ENCODE measurements around the gene NOTCH2NLA.
"Not testable (repeated sequence)": the region's sequence is repeated elsewhere in the genome, so short reads cannot be mapped to it uniquely, and the experiment has no call there.

Gene NOTCH2NLA

DNA sequence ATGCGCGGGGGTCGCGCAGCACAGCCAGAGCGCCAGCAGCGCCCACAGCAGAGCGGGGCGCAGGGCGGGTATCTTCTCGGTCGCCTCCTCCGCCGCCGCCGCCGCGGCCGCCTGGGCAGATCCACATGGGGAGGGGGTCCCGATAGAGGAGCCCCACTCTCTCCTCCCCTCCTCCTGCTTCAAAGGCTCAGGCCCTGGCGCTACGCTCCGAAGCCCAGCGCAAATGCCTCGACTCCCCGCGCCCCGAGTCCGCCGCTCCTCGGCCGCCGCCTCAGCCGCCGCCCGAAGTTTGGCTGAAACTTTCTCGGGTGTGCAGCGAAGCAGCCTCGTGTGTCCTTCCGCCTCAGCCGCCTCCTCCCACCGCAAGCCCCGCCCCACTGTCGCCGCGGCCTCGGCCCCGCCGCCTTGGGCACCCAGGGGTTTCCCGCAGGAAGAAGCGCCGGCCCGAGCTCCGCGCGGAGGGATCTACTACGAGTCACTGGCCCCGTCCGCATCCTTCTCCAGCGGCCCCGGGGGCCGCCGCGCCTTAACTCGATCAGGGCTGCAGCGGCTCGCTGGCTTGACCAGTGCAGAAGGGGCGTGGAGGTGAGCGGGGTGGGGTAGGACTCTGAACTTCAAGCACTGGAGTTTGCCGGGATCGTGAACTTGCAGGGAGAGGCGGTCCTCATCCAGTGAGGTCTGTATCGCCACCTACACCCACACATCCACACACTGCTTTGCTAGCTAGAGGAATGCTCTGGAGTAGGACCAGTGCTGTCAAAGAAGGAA, at the start of gene NOTCH2NLA:
TSS of gene NOTCH2NLA (minus strand) at position 312 of the 768 bp plus-strand sequence. CDS start 39,684 bp downstream, outside the sequence.
- not testable (repeated sequence) for DNase-seq

GRCh38 chr1:146278346-146278745, 49.5 kb upstream of the NOTCH2NLA start:
- DNase-seq = not testable (repeated sequence)

DNA sequence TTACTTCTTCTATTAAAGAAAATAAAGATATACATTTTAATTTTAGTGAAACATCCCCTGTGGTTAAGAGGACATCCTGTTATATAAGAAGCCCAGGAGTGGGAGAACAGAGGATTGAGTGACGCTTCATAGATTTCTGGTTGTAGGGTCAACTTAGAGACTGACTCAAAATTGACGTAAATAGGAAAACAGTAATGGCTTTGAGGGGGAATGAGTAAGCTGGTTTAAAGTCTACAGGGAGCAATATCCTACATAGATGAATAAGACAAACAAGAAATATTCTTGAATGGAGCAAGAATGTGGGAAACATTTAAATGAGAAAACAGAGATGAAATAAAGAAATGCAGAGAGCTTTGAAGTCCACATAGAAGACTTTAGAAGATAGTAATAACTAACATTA, 48.3 kb upstream of the NOTCH2NLA start:
- DNase-seq = not testable (repeated sequence)

- DNase-seq = not testable (repeated sequence)
These were observed 45.3 kb upstream of the NOTCH2NLA start for GRCh38 chr1:146274083-146274482.

GRCh38 chr1:146273194-146273593, 44.4 kb upstream of the NOTCH2NLA start:
- DNase-seq = not testable (repeated sequence)

GRCh38 chr1:146272734-146273133, 43.9 kb upstream of the NOTCH2NLA start:
- not testable (repeated sequence) for DNase-seq

GRCh38 chr1:146271977-146272376, 43.2 kb upstream of the NOTCH2NLA start:
- DNase-seq = not testable (repeated sequence)

DNA sequence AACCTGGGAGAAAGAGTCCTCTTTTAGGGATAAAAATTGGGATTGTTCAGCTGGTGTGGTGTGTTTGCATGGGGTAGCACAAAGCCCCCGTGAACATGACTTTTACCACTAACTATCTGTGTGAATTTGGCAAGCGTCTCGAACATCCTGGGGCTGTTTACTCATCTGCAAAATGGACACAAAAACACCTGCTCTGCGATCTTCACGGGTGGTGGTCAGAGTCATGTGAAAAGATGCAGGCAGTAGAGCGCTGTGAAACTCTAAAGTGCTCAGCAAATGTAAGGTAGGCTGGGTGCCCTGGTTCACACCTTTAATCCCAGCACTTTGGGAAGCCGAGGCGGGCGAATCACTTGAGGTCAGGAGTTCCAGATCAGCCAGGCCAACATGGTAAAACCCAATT, 41.3 kb upstream of the NOTCH2NLA start:
- DNase-seq = not testable (repeated sequence)

GRCh38 chr1:146266179-146266748, 37.4 kb upstream of the NOTCH2NLA start:
- DNase-seq = not testable (repeated sequence)

GRCh38 chr1:146264761-146265160, 35.9 kb upstream of the NOTCH2NLA start:
- not testable (repeated sequence) for DNase-seq

DNA sequence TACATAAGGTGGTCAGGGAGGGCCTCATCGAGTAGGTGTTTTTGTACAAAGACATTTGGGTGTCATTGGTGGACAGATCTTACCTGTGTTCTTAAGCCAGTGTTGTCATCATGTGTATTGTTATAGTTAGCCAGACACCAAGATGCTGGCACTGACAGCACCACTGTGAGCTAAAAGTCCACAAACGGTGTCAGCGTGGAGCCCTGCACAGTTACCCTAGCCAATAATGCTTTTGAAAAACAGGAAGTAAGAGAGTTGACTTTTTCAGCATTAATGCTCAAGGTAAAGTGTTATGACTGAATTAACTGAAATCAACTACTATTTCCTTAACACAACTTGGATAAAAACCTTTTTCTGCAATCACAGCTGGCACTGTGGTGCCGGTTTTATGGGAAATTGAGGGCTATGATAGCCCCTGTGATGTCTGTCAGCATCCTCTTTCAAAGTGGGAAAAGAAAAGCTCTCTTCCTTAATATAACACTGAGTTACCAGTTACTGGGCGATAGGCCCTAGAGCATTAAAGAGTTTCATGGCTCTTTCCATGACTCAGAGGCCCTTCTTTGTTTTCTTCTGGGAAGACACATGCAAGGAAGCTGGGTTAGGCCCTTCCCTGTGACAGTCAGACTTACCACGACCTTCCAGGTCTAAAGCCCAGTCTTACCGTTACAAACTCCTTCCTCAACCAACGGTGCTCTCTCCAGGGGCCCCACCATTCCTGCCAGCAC, 31.3 kb upstream of the NOTCH2NLA start:
- not testable (repeated sequence) for DNase-seq

- not testable (repeated sequence) for DNase-seq
These were observed 29.3 kb upstream of the NOTCH2NLA start for GRCh38 chr1:146257992-146258552.

DNA sequence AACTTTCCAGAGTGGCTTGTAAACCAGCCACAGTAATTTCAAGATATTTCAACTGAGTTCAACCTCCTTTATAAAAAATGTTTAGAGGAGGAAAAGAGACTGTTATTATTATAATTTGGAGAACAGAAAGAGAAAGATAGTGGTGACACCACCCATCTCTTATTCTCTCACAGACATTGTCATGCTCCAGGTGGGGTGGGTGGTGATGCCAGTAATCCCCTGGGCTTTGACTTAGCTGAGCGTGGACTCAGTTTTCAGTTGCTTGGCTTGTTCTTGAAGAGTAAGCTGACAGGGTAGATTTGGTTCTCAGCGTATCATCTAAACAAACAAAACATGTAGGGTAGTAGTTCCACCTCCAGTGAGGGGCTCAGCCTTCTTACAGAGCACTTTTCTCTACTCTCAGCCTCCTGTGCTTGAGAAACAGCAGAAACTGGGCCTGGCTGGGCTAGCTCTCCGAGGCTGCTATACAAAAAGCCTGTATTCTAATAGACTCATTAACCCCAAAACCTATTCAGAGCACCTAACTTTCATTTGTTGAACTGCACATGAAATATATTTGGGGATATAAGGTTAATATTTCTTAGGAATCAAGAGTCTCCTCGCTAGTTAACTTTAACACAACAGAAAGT, 25.9 kb upstream of the NOTCH2NLA start:
- not testable (repeated sequence) for DNase-seq

- DNase-seq = not testable (repeated sequence)
These were observed 24.5 kb upstream of the NOTCH2NLA start for GRCh38 chr1:146253249-146253855.

GRCh38 chr1:146251523-146251922, 22.7 kb upstream of the NOTCH2NLA start:
- DNase-seq = not testable (repeated sequence)

DNA sequence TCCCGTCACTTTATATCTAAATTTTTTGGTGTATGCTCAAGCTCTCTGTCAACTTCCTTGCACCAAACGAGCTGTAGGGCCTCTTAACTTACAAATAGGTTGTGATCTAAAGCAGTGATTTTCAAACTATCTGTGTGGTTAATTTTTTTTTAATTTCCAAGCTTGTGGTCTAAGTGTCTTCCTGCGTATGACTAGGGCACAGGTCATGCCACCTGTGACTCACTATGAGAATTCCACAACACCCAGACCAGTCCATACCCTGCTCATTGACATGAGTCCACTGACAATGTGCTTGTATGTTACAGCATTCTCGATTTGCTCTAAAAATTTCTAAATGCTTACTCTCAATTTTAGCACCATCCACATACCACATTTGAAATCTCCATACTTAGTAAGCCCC, 19.8 kb upstream of the NOTCH2NLA start:
- DNase-seq = not testable (repeated sequence)

DNA sequence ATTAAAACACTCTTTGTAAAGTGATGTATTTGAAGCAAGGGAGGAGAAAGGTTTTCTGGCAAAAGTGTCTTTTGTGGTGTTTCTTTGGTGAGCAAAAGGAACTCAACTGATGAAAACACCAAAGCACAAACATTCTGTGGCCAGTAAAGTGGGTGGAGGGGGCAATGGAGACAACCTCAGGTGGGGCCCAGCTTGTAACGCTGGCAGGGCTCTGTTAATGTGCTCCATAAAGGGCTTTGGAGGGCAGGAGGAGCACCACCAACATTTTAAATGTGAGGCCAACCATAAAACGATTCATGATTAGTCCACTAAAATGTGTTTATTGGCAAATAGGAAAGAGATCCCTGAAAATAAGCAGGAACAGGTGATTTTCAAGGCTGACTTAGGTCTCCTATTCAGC, 7.8 kb upstream of the NOTCH2NLA start:
- DNase-seq = not testable (repeated sequence)

GRCh38 chr1:146236026-146236601, 7.3 kb upstream of the NOTCH2NLA start:
- not testable (repeated sequence) for DNase-seq

DNA sequence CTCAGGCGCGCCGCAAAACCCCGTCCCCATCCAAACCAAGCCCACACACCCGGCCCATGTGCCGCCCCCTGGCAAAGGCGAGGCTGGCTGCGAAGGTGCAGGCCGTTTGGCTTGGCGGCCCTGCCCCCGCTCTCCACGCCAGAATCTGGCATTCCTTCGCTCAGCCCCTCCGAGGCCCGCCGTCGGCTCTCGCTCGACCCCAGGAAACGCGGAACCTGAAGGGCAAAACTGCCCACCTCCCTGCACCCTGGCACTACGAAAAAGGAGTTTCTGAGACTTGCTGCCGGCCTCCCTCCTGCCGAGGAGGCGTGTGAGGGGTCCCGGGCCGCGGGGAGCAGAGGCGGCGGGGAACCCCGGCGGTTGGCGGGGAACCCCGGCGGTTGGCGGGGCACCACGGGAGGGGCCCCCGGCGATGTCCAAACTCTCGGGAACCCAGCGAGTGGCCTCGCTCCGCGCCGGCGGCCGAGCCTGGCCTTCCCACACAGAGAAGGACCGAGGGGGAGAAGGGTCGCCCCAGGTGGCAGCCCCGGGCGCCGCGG, 608 bp downstream of the NOTCH2NLA start:
- not testable (repeated sequence) for DNase-seq

GRCh38 chr1:146174531-146174930, 54.3 kb downstream of the NOTCH2NLA start:
- not testable (repeated sequence) for DNase-seq

GRCh38 chr1:146167740-146168139, 61.1 kb downstream of the NOTCH2NLA start:
- DNase-seq = not testable (repeated sequence)
